Left kidney (tissue), 2 donors: ENCODE results near the gene VSX2. TPM values are rescaled to one million over a fixed set of nuclear protein-coding genes. Genes with fewer than 3 reads are reported as not detected.

Source experiments
- DNase-seq: peaks from one replicate; pipeline ENCODE4 v3.0.0-alpha.2; 2013
- polyA plus RNA-seq: library from polyadenylated mRNA; unstranded; fragments of 120-200 nt; gene quantifications from one replicate; pipeline ENCODE4 v1.2.1, GENCODE V29; 2013; ENCODE audit not compliant: insufficient read length

The VSX2 gene
- polyA plus RNA-seq, 1 donor, result 0.10 TPM

- no peak for DNase-seq
Observed at GRCh38 chr14:74221741-74222140, 17.5 kb upstream of the VSX2 start.

DNA sequence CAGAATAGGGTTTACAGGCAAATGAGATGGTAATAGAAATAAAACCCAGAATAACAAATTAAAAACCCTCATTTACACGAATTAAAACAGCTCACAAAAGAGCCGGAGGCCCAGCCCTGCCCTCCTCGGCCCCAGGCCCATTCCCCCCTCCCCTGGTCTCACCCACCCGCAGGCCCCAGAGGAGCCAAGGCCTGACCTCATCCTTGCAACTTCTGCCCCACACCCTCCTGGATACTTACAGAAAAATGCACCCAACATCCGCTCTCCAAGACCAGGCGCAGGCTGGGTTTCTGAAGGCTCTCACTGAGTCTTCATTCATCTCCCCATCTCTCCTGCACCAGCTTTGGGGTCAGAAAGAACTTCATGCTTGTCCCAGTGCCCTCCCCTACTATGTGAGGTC lies 16.2 kb upstream of the VSX2 start:
- DNase-seq, result no peak

- no peak for DNase-seq
Observed at GRCh38 chr14:74231784-74232183, 7.5 kb upstream of the VSX2 start.

- DNase-seq, result no peak
Observed at GRCh38 chr14:74235017-74235416, 4.2 kb upstream of the VSX2 start.

GRCh38 chr14:74237441-74237840 lies 1.8 kb upstream of the VSX2 start:
- DNase-seq, result no peak

GRCh38 chr14:74239848-74240793 lies 872 bp downstream of the VSX2 start:
- DNase-seq, result no peak

DNA sequence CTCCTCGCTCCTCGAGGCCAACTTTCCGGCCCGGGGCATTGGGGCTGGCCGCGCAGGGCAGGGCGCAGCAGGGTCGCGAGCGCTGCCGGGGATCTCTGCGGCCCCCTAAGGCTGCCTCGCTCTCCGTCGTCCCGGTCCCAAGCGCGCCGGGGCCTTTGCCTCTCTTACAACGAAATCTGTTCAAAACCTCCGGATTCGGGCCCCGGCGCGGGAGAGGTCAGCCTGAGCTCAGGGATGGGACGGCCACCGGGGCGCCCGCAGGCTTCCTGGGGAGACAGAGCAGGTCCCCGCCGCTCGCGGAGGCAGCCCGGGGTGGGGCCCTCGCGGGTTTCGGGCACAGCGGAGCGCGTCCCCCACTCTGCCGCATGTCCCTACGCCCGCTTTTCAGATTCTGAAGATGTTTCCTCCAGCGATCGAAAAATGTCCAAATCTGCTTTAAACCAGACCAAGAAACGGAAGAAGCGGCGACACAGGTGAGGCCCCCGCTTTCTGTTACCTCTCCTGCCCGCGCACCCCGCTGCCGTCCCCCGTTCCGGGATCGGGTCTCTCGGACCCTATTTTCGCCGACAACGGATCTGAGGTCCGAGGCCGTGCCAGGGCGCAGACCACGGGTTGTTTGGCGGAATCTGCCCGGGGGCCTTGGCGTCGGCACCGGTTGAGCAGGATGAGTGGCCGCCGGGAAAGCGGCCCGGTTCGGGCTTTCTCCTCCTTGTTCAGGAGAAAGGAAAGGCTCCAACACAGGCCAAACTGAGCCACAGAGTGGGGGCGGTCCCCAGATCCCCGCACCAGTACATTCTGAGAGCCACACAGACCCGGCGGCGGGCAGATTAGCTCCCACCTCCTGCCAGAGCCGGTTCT lies 1.8 kb downstream of the VSX2 start:
- peak; percentile 29 for DNase-seq

DNA sequence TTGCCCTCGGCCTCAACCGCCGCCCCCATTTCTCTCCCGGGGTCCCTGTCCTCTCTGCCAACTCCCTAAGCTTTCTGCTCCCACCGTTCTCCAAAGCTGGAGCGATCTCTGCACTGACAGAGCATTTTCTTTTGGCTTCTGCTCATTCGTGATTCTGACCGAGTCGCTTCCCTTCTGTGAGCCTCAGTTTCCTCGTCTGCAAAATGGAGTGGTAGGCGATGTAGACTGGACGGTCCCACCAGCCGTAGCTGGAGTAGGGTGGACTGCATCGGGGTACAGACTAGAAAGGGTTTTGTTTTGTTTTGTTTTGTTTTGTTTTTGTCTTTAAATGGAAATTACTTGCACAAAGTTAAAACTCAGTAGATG lies 2.4 kb downstream of the VSX2 start:
- no peak for DNase-seq

- no peak for DNase-seq
Observed at GRCh38 chr14:74242021-74242779, 3.0 kb downstream of the VSX2 start.

- DNase-seq, result no peak
Observed at GRCh38 chr14:74242780-74243042, 3.5 kb downstream of the VSX2 start.

DNA sequence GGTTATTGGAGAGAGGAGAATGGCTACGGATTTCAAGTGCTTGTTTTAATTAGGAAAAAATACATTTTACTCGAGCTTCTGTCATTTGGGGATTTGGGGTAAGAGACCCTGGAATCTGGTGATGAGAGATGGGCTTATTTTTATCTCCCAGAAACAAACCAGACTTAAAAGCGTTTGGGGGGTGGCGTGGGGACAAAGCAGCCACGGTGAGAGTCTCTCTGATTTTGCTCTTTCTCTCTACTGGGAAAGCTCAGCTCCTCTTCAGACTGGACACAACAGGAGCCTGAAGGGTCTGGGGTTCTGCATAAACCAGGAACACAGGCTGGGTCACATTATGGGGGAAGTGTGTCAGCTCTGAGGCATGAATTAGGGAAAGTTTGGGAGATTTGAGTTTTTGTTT lies 3.8 kb downstream of the VSX2 start:
- no peak for DNase-seq

GRCh38 chr14:74244115-74244514 lies 4.9 kb downstream of the VSX2 start:
- no peak for DNase-seq

- DNase-seq, result no peak
Observed at GRCh38 chr14:74245292-74245691, 6.0 kb downstream of the VSX2 start.

GRCh38 chr14:74246542-74246941 lies 7.3 kb downstream of the VSX2 start:
- DNase-seq, result no peak

DNA sequence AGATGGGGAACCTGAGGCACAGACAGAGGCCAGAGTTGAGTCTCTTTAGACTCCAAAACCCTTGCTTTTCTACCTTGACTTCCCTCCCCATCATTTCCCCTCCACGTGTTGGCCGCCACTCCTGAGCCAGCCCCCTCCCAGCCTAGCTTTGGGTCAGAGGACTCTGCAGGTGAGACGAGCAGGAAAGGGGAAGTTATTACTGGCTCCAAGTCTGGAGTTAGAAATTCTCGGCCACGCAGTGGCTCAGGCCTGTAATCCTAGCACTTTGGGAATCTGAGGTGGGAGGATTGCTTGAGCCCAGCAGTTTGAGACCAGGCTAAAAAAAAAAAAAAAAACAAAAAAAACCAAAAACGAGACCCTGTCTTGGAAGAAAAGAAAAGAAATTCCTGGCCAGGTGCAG lies 8.8 kb downstream of the VSX2 start:
- DNase-seq, result no peak

GRCh38 chr14:74249433-74250375 lies 10.5 kb downstream of the VSX2 start:
- DNase-seq, result no peak

GRCh38 chr14:74255281-74255680 lies 16.0 kb downstream of the VSX2 start:
- DNase-seq, result no peak

DNA sequence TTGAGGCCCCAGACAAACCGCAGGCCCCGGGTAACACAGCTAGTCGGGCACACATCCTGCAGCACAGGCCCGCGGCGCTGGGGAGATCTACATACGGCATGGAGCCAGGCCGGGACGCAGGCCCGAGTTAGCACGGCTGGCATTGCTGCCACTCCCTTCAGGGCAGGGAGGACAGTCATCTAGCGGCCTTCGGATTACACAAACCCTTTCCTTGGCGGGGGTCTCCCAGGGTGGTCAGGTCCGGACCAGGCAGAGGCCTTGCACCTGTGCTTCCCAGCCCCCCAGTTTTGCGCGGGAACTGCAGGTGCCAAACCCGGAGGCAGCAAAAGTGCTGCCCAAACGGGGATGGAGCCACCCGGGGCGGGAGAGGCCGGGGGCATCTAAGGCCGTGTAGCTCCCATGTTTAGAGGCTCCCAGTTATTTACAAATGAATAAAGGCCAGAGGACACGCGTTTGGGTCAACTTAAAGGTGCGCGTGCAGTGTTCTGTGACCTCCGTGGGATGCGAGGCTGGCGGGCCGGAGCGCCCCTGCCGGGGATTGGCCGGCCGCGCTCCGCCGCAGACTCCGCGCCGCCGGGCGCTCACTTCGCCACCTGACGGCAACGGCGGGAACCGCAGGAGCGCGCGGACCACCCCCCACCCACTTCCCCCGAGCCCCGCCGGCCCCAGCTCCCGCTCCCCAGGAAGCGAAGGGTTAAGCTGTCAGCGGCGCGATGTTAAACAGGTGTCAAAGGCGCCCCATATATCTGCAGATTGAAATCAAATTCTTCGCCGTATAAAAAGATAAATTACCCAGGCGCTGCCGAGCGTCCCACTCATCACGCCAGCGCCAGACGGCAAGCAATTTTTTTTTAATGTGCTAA lies 18.1 kb downstream of the VSX2 start:
- no peak for DNase-seq

- DNase-seq, result no peak
Observed at GRCh38 chr14:74257941-74258763, 18.9 kb downstream of the VSX2 start.

DNA sequence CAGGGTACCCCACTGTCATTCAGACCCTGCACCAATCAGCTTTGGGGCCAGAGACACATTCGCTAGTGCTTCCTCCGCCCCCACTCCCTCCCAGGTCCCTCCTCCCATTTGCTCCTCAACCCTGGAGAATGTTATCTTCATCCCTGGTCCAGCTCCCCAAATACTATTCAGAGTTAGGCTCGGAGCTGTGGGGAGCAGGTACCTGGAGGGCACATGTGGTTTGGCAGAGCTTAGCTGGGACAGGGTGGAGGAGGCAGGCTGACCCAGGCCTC lies 19.5 kb downstream of the VSX2 start:
- DNase-seq, result no peak
